ENCODE measurements around the gene PCDHB16.
"Not testable (repeated sequence)": the region's sequence is repeated elsewhere in the genome, so short reads cannot be mapped to it uniquely, and the experiment has no call there.

PCDHB16 gene

DNA sequence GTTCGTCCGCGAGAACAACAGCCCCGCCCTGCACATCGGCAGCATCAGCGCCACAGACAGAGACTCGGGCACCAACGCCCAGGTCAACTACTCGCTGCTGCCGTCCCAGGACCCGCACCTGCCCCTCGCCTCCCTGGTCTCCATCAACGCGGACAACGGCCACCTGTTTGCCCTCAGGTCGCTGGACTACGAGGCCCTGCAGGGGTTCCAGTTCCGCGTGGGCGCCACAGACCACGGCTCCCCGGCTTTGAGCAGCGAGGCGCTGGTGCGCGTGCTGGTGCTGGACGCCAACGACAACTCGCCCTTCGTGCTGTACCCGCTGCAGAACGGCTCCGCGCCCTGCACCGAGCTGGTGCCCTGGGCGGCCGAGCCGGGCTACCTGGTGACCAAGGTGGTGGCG is 28.1 kb downstream of the PCDHB16 start:
- not testable (repeated sequence) for H3K36me3 ChIP-seq (ENCODE audit: control insufficient read depth, insufficient read depth, low read length); H3K9me3 ChIP-seq (ENCODE audit: control insufficient read depth, insufficient read depth, low read depth, low read length); H3K4me1 ChIP-seq (ENCODE audit: control insufficient read depth, insufficient read depth, low read length); H3K9ac ChIP-seq (ENCODE audit: low read length); H3K27me3 ChIP-seq (ENCODE audit: control insufficient read depth, insufficient read depth, low read length); H3K27ac ChIP-seq (ENCODE audit: low read depth, low read length); H3K4me3 ChIP-seq (ENCODE audit: low read depth, low read length)

DNA sequence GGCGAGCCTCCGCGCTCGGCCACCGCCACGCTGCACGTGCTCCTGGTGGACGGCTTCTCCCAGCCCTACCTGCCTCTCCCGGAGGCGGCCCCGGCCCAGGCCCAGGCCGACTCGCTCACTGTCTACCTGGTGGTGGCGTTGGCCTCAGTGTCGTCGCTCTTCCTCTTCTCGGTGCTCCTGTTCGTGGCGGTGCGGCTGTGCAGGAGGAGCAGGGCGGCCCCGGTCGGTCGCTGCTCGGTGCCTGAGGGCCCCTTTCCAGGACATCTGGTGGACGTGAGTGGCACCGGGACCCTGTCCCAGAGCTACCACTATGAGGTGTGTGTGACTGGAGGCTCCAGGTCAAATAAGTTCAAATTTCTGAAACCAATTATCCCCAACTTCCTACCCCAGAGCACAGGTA is 28.7 kb downstream of the PCDHB16 start:
- H3K36me3 ChIP-seq (ENCODE audit: control insufficient read depth, insufficient read depth, low read length); H3K9me3 ChIP-seq (ENCODE audit: control insufficient read depth, insufficient read depth, low read depth, low read length); H3K27me3 ChIP-seq (ENCODE audit: control insufficient read depth, insufficient read depth, low read length); H3K4me1 ChIP-seq (ENCODE audit: control insufficient read depth, insufficient read depth, low read length); H3K27ac ChIP-seq (ENCODE audit: low read depth, low read length); H3K4me3 ChIP-seq (ENCODE audit: low read depth, low read length); H3K9ac ChIP-seq (ENCODE audit: low read length): not testable (repeated sequence)

DNA sequence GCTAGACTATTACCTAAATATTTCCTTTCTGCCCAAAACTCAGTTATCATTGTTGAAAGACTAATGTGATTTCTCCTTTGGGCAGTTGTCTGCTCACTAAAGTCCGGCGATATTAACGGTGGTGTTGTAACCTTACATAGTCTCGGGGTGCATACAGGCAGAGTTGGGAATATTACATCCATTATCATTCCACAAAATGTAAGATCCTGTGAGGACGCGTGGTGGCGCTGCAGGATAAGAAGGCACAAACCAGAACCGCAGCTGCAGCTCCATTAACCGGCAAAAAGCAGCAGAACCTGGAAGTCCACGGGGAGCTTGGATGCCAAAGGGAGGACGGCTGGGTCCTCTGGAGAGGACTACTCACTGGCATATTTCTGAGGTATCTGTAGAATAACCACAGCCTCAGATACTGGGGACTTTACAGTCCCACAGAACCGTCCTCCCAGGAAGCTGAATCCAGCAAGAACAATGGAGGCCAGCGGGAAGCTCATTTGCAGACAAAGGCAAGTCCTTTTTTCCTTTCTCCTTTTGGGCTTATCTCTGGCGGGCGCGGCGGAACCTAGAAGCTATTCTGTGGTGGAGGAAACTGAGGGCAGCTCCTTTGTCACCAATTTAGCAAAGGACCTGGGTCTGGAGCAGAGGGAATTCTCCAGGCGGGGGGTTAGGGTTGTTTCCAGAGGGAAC is 31.6 kb downstream of the PCDHB16 start, which contains the start of gene PCDHB13:
TSS of gene PCDHB13 (plus strand) at position 264 of the 684 bp plus-strand sequence. CDS start at position 469, 205 bp downstream.
- H3K4me1 ChIP-seq (ENCODE audit: control insufficient read depth, insufficient read depth, low read length); H3K9me3 ChIP-seq (ENCODE audit: control insufficient read depth, insufficient read depth, low read depth, low read length); H3K27me3 ChIP-seq (ENCODE audit: control insufficient read depth, insufficient read depth, low read length); H3K27ac ChIP-seq (ENCODE audit: low read depth, low read length); H3K36me3 ChIP-seq (ENCODE audit: control insufficient read depth, insufficient read depth, low read length); H3K9ac ChIP-seq (ENCODE audit: low read length): not testable (repeated sequence)
- peak within 1 kb of the TSS; percentile 43; the same call in 1 of the 2 replicates for H3K4me3 ChIP-seq (ENCODE audit: low read depth, low read length)

DNA sequence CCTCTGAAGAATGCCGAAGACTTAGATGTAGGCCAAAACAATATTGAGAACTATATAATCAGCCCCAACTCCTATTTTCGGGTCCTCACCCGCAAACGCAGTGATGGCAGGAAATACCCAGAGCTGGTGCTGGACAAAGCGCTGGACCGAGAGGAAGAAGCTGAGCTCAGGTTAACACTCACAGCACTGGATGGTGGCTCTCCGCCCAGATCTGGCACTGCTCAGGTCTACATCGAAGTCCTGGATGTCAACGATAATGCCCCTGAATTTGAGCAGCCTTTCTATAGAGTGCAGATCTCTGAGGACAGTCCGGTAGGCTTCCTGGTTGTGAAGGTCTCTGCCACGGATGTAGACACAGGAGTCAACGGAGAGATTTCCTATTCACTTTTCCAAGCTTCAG is 32.4 kb downstream of the PCDHB16 start:
- not testable (repeated sequence) for H3K9ac ChIP-seq (ENCODE audit: low read length); H3K4me3 ChIP-seq (ENCODE audit: low read depth, low read length); H3K27me3 ChIP-seq (ENCODE audit: control insufficient read depth, insufficient read depth, low read length); H3K9me3 ChIP-seq (ENCODE audit: control insufficient read depth, insufficient read depth, low read depth, low read length); H3K27ac ChIP-seq (ENCODE audit: low read depth, low read length); H3K36me3 ChIP-seq (ENCODE audit: control insufficient read depth, insufficient read depth, low read length); H3K4me1 ChIP-seq (ENCODE audit: control insufficient read depth, insufficient read depth, low read length)

DNA sequence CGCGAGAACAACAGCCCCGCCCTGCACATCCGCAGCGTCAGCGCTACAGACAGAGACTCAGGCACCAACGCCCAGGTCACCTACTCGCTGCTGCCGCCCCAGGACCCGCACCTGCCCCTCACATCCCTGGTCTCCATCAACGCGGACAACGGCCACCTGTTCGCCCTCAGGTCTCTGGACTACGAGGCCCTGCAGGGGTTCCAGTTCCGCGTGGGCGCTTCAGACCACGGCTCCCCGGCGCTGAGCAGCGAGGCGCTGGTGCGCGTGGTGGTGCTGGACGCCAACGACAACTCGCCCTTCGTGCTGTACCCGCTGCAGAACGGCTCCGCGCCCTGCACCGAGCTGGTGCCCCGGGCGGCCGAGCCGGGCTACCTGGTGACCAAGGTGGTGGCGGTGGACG is 33.3 kb downstream of the PCDHB16 start:
- not testable (repeated sequence) for H3K9ac ChIP-seq (ENCODE audit: low read length); H3K36me3 ChIP-seq (ENCODE audit: control insufficient read depth, insufficient read depth, low read length); H3K9me3 ChIP-seq (ENCODE audit: control insufficient read depth, insufficient read depth, low read depth, low read length); H3K27me3 ChIP-seq (ENCODE audit: control insufficient read depth, insufficient read depth, low read length); H3K27ac ChIP-seq (ENCODE audit: low read depth, low read length); H3K4me3 ChIP-seq (ENCODE audit: low read depth, low read length); H3K4me1 ChIP-seq (ENCODE audit: control insufficient read depth, insufficient read depth, low read length)

DNA sequence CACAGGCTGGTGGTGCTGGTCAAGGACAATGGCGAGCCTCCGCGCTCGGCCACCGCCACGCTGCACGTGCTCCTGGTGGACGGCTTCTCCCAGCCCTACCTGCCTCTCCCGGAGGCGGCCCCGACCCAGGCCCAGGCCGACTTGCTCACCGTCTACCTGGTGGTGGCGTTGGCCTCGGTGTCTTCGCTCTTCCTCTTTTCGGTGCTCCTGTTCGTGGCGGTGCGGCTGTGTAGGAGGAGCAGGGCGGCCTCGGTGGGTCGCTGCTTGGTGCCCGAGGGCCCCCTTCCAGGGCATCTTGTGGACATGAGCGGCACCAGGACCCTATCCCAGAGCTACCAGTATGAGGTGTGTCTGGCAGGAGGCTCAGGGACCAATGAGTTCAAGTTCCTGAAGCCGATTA is 33.8 kb downstream of the PCDHB16 start:
- not testable (repeated sequence) for H3K4me1 ChIP-seq (ENCODE audit: control insufficient read depth, insufficient read depth, low read length); H3K9ac ChIP-seq (ENCODE audit: low read length); H3K9me3 ChIP-seq (ENCODE audit: control insufficient read depth, insufficient read depth, low read depth, low read length); H3K27ac ChIP-seq (ENCODE audit: low read depth, low read length); H3K36me3 ChIP-seq (ENCODE audit: control insufficient read depth, insufficient read depth, low read length); H3K27me3 ChIP-seq (ENCODE audit: control insufficient read depth, insufficient read depth, low read length); H3K4me3 ChIP-seq (ENCODE audit: low read depth, low read length)

DNA sequence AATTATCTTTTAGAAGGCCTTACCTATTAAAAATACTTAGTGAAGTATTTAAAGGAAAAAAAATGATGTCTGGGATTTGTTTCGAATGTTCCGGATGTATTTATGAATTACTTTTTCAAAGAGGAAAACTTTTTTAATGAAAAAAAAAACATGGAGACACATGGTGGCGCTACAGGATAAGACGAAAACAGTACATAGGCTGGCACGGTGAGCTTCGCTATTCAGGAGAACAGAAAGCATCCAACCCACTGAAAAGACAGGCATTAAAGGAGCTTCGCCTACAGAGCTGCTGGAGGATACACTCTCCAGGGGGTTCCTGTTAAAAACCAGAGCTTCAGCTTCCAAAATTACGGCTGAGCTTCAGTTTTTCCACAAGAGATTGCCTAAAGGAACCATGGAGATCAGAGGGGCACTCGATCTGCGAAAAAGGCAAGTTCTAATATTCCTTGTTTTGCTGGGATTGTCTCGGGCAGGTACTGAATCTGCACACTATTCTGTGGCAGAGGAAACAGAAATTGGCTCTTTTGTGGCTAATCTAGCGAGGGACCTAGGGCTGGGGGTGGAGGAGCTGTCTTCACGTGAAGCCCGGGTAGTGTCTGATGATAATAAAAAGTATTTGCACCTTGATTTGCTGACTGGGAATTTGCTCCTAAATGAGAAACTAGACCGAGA is 41.1 kb downstream of the PCDHB16 start, which contains the start of gene PCDHB14:
TSS of gene PCDHB14 (plus strand) at position 232 of the 672 bp plus-strand sequence. CDS start at position 395, 163 bp downstream.
- H3K9me3 ChIP-seq (ENCODE audit: control insufficient read depth, insufficient read depth, low read depth, low read length), result no peaks in the 10 kb centered on the region; the same call in 1 of the 2 replicates
- H3K27ac ChIP-seq (ENCODE audit: low read depth, low read length), result no peak within 1 kb of the TSS
- peak within 1 kb of the TSS; percentile 40 for H3K4me3 ChIP-seq (ENCODE audit: low read depth, low read length)
- peaks cover 16% of the 10 kb centered on the region; the same call in 1 of the 2 replicates for H3K27me3 ChIP-seq (ENCODE audit: control insufficient read depth, insufficient read depth, low read length)
- peaks cover 4% of the 10 kb centered on the region; the same call in 1 of the 2 replicates for H3K4me1 ChIP-seq (ENCODE audit: control insufficient read depth, insufficient read depth, low read length)
- no peaks in the 10 kb centered on the region for H3K36me3 ChIP-seq (ENCODE audit: control insufficient read depth, insufficient read depth, low read length)
- H3K9ac ChIP-seq (ENCODE audit: low read length), result peak within 1 kb of the TSS; percentile 14

DNA sequence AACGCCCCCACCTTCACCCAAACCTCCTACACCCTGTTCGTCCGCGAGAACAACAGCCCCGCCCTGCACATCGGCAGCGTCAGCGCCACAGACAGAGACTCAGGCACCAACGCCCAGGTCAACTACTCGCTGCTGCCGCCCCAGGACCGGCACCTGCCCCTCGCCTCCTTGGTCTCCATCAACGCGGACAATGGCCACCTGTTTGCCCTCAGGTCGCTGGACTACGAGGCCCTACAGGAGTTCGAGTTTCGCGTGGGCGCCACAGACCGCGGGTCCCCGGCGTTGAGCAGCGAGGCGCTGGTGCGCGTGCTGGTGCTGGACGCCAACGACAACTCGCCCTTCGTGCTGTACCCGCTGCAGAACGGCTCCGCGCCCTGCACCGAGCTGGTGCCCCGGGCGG is 42.7 kb downstream of the PCDHB16 start:
- H3K9ac ChIP-seq (ENCODE audit: low read length); H3K36me3 ChIP-seq (ENCODE audit: control insufficient read depth, insufficient read depth, low read length); H3K4me3 ChIP-seq (ENCODE audit: low read depth, low read length); H3K4me1 ChIP-seq (ENCODE audit: control insufficient read depth, insufficient read depth, low read length); H3K9me3 ChIP-seq (ENCODE audit: control insufficient read depth, insufficient read depth, low read depth, low read length); H3K27ac ChIP-seq (ENCODE audit: low read depth, low read length): not testable (repeated sequence)
- peaks cover 16% of the 10 kb centered on the region; the same call in 1 of the 2 replicates for H3K27me3 ChIP-seq (ENCODE audit: control insufficient read depth, insufficient read depth, low read length)

DNA sequence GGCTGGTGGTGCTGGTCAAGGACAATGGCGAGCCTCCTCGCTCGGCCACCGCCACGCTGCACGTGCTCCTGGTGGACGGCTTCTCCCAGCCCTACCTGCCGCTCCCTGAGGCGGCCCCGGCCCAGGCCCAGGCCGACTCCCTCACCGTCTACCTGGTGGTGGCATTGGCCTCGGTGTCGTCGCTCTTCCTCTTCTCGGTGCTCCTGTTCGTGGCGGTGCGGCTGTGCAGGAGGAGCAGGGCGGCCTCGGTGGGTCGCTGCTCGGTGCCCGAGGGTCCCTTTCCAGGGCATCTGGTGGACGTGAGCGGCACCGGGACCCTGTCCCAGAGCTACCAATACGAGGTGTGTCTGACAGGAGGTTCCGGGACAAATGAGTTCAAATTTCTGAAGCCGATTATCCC is 43.2 kb downstream of the PCDHB16 start:
- H3K9me3 ChIP-seq (ENCODE audit: control insufficient read depth, insufficient read depth, low read depth, low read length); H3K4me1 ChIP-seq (ENCODE audit: control insufficient read depth, insufficient read depth, low read length): not testable (repeated sequence)

DNA sequence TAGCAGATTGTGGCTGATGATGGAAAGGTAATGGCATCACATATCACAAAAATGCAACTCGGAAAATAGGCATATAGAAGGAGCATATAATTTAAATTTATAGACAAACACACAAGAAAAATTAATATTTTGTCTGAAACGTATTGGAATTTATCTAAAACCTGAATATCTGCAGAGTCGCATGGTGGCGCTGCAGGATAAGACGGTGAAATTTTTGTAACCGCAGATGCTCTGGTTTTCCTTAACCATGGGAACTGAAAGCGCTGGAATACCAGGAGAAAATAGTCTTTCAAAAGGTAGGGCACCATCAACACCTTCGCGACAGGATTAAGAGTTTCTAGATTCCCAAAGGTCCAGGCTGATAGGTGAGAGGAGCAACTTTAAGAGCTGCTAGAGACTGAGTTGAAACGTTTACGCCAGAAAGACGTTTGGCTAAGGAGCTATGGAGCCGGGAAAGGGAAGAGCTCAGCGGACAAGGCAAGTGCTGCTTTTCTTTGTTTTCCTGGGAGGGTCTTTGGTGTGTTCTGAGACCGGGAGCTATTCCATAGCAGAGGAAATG is 52.0 kb downstream of the PCDHB16 start:
- Histone ChIP-seq H3K4me1 (ENCODE audit: control insufficient read depth, insufficient read depth, low read length) (no peaks in the 10 kb centered on the region), H3K4me3 (ENCODE audit: low read depth, low read length) (peak overlapping the region; percentile 41), H3K9me3 (ENCODE audit: control insufficient read depth, insufficient read depth, low read depth, low read length) (peaks cover 42% of the 10 kb centered on the region), H3K36me3 (ENCODE audit: control insufficient read depth, insufficient read depth, low read length) (no peaks in the 10 kb centered on the region), H3K27ac (ENCODE audit: low read depth, low read length) (no peak overlapping the region), H3K9ac (ENCODE audit: low read length) (no peak overlapping the region), H3K27me3 (ENCODE audit: control insufficient read depth, insufficient read depth, low read length) (peaks cover 21% of the 10 kb centered on the region; the same call in 1 of the 2 replicates)

More for the DNA sequence above, 43.2 kb downstream of the PCDHB16 start:
- not testable (repeated sequence) for H3K27ac ChIP-seq (ENCODE audit: low read depth, low read length); H3K9ac ChIP-seq (ENCODE audit: low read length); H3K4me3 ChIP-seq (ENCODE audit: low read depth, low read length); H3K36me3 ChIP-seq (ENCODE audit: control insufficient read depth, insufficient read depth, low read length)
- peaks cover 16% of the 10 kb centered on the region; the same call in 1 of the 2 replicates for H3K27me3 ChIP-seq (ENCODE audit: control insufficient read depth, insufficient read depth, low read length)
